HG03025 (cell line): Measurements from ENCODE around the gene ITGB5.

Source experiments
- ATAC-seq: cut with Tn5 transposase; IDR thresholded peaks from one replicate; pipeline ENCODE4 v1.9.1; 2021; ENCODE audit warnings: mild to moderate bottlenecking, moderate library complexity; ENCODE audit not compliant: unreplicated experiment, low FRiP score

The ITGB5 gene

GRCh38 chr3:124887177-124887931 is at the start of gene ITGB5:
Gene ITGB5 (minus strand): TSS chr3:124887365. CDS start chr3:124887000, 365 bp downstream.
- no peak for ATAC-seq

GRCh38 chr3:124935794-124936542 is 48.8 kb upstream of the ITGB5 start:
- no peak for ATAC-seq

GRCh38 chr3:124935264-124935663 is 48.1 kb upstream of the ITGB5 start:
- ATAC-seq = no peak

GRCh38 chr3:124934577-124934976 is 47.4 kb upstream of the ITGB5 start, which contains the start of gene MUC13:
Gene MUC13 (minus strand): TSS chr3:124934751. CDS start chr3:124934712, 39 bp downstream.
- no peak for ATAC-seq

GRCh38 chr3:124928333-124929202 is 41.4 kb upstream of the ITGB5 start:
- no peak for ATAC-seq

GRCh38 chr3:124927574-124928045 is 40.4 kb upstream of the ITGB5 start:
- ATAC-seq = no peak

GRCh38 chr3:124926426-124927101 is 39.4 kb upstream of the ITGB5 start:
- ATAC-seq = no peak

- no peak for ATAC-seq
Observed at GRCh38 chr3:124924741-124925140, 37.6 kb upstream of the ITGB5 start.

- no peak for ATAC-seq
Observed at GRCh38 chr3:124923833-124924232, 36.7 kb upstream of the ITGB5 start.

GRCh38 chr3:124920718-124921117 is 33.6 kb upstream of the ITGB5 start:
- no peak for ATAC-seq

GRCh38 chr3:124919756-124920155 is 32.6 kb upstream of the ITGB5 start:
- no peak for ATAC-seq

GRCh38 chr3:124918524-124918923 is 31.4 kb upstream of the ITGB5 start:
- no peak for ATAC-seq

GRCh38 chr3:124916837-124917409 is 29.8 kb upstream of the ITGB5 start:
- ATAC-seq = no peak

GRCh38 chr3:124915254-124915653 is 28.1 kb upstream of the ITGB5 start:
- no peak for ATAC-seq

- ATAC-seq = no peak
Observed at GRCh38 chr3:124907957-124908356, 20.8 kb upstream of the ITGB5 start.

- no peak for ATAC-seq
Observed at GRCh38 chr3:124904835-124905492, 17.8 kb upstream of the ITGB5 start.

GRCh38 chr3:124903896-124904834 is 17.0 kb upstream of the ITGB5 start:
- ATAC-seq = no peak

GRCh38 chr3:124896824-124897526 is 9.8 kb upstream of the ITGB5 start:
- ATAC-seq = no peak
